ENCODE results near the gene HES6.

The HES6 gene

DNA sequence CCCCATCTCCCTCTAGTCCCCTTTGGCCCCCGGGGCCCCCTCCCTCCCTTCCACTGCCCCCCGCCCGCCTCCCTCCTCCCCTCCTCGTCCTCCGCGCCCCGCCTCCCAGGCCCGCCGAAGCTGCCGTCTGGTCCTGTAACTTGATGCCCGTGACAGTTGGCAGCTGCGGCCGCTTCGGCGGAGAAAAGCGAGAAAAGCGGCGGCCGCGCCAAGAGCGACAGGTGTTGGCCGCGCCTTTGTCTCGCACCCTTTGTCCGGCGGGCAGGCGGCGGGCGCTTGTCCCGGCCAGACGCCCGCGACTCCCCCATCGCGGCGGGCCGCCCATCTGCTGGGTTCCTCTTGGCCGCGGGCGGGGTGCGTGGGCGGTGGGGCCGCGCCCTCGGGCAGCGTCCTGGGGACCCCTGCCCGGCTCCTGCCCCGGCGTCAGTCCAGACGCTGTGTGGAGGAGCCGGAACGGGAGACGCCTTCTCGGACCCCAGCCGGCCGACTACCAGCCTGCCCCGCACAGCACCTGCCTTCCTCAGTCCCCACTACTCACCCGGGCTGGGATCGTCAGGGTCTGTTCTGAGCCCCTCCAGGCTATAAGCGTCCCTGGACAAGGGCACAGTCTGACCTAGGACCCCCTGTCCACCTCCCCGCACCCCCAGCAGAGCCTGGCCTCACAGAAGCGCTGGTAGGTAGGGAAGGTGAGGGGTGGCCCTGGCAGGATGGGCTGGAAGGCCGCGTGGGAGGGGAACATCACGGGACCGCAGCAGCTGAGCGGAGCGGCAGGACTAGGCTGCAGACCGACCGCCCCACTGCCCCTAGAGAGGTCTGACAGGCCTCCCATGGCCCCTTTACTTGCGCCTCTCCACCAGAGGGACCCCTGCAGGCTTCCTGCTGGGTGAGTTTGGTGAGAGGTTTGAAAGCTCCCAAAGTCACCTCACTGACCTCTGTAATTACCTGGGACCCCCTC, 1.2 kb upstream of the HES6 start:
- Histone ChIP-seq H3K27ac (ENCODE audit: poor library complexity, severe bottlenecking) (no peak overlapping the region), H3K4me3 (ENCODE audit: severe bottlenecking) (no peak overlapping the region), H3K27me3 (ENCODE audit: insufficient read depth, poor library complexity, severe bottlenecking) (peaks cover 3% of the 10 kb centered on the region), H3K36me3 (ENCODE audit: low read depth) (peaks cover 11% of the 10 kb centered on the region; the same call in 1 of the 2 replicates), H3K4me1 (ENCODE audit: insufficient read depth, poor library complexity, severe bottlenecking) (no peaks in the 10 kb centered on the region), H3K9me3 (ENCODE audit: severe bottlenecking) (no peaks in the 10 kb centered on the region)
- DNase-seq (ENCODE audit: low spot score) (no peak), ATAC-seq (ENCODE audit: low read depth) (peak; percentile 39)
- TF ChIP-seq, protein P1, sequence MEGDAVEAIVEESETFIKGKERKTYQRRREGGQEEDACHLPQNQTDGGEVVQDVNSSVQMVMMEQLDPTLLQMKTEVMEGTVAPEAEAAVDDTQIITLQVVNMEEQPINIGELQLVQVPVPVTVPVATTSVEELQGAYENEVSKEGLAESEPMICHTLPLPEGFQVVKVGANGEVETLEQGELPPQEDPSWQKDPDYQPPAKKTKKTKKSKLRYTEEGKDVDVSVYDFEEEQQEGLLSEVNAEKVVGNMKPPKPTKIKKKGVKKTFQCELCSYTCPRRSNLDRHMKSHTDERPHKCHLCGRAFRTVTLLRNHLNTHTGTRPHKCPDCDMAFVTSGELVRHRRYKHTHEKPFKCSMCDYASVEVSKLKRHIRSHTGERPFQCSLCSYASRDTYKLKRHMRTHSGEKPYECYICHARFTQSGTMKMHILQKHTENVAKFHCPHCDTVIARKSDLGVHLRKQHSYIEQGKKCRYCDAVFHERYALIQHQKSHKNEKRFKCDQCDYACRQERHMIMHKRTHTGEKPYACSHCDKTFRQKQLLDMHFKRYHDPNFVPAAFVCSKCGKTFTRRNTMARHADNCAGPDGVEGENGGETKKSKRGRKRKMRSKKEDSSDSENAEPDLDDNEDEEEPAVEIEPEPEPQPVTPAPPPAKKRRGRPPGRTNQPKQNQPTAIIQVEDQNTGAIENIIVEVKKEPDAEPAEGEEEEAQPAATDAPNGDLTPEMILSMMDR (IDR thresholded peaks at IDR 0.05; ENCODE audit: poor library complexity, severe bottlenecking) = no peak

DNA sequence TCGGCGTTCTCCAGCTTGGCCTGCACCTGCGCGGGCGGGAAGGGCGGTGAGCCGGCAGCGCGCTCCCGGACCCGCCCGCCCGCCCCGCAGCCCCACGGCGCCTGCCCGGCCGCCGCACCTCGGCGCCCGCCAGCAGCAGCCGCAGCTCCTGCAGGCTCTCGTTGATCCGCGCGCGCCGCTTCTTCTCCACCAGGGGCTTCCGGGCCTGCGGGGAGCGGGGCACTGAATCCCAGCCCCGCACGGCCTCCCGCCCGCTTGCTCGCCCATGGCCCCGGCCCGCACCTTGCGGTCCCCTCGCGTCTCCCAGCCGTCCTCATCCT, 335 bp downstream of the HES6 start:
- Histone ChIP-seq H3K36me3 (ENCODE audit: low read depth) (no peaks in the 10 kb centered on the region), H3K4me1 (ENCODE audit: insufficient read depth, poor library complexity, severe bottlenecking) (no peaks in the 10 kb centered on the region), H3K4me3 (ENCODE audit: severe bottlenecking) (peak overlapping the region; percentile 65), H3K27me3 (ENCODE audit: insufficient read depth, poor library complexity, severe bottlenecking) (peaks cover 3% of the 10 kb centered on the region), H3K9me3 (ENCODE audit: severe bottlenecking) (no peaks in the 10 kb centered on the region), H3K27ac (ENCODE audit: poor library complexity, severe bottlenecking) (no peak overlapping the region)
- TF ChIP-seq, protein P1 (IDR thresholded peaks at IDR 0.05; ENCODE audit: poor library complexity, severe bottlenecking) = no peak
- no peak for ATAC-seq (ENCODE audit: low read depth)
- DNase-seq (ENCODE audit: low spot score) = peak; percentile 51

DNA sequence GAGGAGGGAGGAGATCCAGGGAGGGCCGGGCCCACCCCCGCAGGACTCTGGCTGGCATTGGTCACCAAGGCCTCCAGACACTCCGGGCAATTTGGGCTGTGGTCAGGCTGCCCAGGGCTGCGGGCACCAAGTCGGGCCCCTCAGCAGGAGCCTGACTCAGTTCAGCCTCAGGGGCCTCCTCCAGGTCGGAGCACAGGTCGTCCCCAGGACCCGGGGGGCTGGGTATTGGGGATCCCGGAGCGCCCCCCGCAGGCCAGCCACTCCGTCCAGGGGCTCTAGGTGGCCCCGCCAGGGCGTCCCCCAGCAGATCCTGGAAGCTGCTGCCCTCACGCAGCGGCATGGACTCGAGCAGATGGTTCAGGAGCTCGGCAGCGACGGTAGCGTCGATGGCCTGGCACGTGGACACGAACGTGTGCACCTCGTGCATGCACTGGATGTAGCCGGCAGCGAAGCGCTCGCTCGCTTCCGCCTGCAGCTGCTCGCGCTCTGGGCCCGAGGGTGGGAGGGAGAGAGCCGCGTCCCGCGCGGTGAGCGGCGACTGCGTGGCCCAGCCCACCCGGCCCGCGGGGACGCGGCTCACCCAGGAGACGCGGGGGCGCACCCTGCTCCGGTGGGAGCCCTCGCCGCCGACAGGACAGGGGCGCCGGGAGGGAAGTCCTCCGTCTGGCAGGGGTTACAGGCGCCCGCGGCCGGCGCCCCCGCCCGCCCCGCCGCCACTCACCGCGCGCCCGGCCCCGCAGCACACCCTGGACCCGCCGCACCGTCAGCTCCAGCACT, 884 bp downstream of the HES6 start:
- H3K27me3 ChIP-seq (ENCODE audit: insufficient read depth, poor library complexity, severe bottlenecking) = peaks cover 3% of the 10 kb centered on the region
- no peaks in the 10 kb centered on the region for H3K9me3 ChIP-seq (ENCODE audit: severe bottlenecking)
- TF ChIP-seq, protein P1 (IDR thresholded peaks at IDR 0.05; ENCODE audit: poor library complexity, severe bottlenecking) = no peak
- peak overlapping the region; percentile 65 for H3K4me3 ChIP-seq (ENCODE audit: severe bottlenecking)
- H3K36me3 ChIP-seq (ENCODE audit: low read depth) = no peaks in the 10 kb centered on the region
- no peaks in the 10 kb centered on the region for H3K4me1 ChIP-seq (ENCODE audit: insufficient read depth, poor library complexity, severe bottlenecking)
- ATAC-seq (ENCODE audit: low read depth) (no peak), DNase-seq (ENCODE audit: low spot score) (peak; percentile 51)
- H3K27ac ChIP-seq (ENCODE audit: poor library complexity, severe bottlenecking) = no peak overlapping the region

DNA sequence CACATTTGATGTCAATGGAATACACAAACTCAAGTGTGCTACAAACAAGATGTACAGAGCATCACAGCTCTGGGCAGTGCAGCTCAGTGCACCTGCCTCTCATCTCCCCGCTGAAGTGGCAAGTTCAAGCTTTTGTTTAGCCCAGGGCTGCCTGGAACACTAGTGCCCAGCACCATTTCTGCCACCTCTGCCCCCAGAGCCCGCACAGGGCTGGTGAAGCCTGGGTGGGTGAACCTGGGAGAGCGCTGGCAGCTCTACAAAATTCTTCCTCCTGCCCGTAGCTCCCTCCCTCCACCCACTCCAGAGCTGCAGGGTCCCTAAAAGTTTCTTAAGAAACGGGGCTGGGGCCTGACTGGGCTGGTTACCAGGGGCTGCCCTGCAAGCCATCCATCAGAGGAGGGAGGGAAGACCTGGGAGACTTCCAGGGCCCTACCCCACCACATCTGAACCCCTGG, 1.5 kb downstream of the HES6 start:
- Histone ChIP-seq H3K27me3 (ENCODE audit: insufficient read depth, poor library complexity, severe bottlenecking) (peaks cover 3% of the 10 kb centered on the region), H3K27ac (ENCODE audit: poor library complexity, severe bottlenecking) (no peak overlapping the region), H3K9me3 (ENCODE audit: severe bottlenecking) (no peaks in the 10 kb centered on the region), H3K36me3 (ENCODE audit: low read depth) (no peaks in the 10 kb centered on the region), H3K4me3 (ENCODE audit: severe bottlenecking) (no peak overlapping the region), H3K4me1 (ENCODE audit: insufficient read depth, poor library complexity, severe bottlenecking) (no peaks in the 10 kb centered on the region)
- DNase-seq (ENCODE audit: low spot score) = peak; percentile 14
- ATAC-seq (ENCODE audit: low read depth) = no peak
- TF ChIP-seq, protein P1 (IDR thresholded peaks at IDR 0.05; ENCODE audit: poor library complexity, severe bottlenecking) = no peak

Measured in RWPE2 (cell line).